Measurements from ENCODE around the gene GLRA2.
A peak's percentile ranks its signal among the peaks of the same experiment; 100 is the strongest.
"Not testable (repeated sequence)": the region's sequence is repeated elsewhere in the genome, so short reads cannot be mapped to it uniquely, and the experiment has no call there.

Gene GLRA2

DNA sequence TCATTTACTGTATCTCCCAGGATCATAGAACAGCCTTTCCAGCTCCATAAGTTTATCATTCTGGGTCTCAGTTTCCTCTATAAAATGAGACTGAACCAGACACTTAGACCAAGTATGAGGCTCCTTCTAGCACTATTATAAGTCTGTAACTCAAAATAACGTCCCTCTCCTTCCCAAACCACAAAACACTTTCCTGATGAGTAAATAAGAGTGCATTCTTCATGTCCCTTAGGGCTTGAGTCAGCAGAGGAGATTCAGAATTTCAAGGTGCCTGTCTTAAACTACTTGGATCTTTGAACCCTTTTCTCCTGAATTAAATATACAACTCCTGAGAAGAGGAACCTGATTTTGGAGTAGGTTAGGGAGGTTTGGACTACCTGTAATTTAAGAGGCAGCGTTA lies 62.6 kb downstream of the GLRA2 start:
- no peak for DNase-seq

DNA sequence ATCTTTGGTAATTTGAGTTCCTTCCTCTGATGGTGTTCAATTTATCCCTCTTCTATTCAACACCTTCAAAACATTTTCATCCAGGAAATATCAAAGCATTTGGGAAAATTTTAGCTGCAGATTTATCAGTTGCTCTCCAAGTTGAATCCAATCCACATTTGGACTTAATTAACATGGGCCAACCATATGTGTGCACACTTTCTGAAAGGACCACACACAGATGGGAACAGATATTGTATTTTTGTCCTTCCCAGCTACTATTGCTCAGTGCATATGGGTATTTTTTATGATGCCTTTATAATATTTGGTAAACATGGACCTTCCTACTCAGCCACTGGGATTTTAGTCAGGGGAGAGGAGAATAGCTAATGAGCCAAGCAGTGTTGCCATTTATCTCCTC lies 65.2 kb downstream of the GLRA2 start:
- no peak for DNase-seq

DNA sequence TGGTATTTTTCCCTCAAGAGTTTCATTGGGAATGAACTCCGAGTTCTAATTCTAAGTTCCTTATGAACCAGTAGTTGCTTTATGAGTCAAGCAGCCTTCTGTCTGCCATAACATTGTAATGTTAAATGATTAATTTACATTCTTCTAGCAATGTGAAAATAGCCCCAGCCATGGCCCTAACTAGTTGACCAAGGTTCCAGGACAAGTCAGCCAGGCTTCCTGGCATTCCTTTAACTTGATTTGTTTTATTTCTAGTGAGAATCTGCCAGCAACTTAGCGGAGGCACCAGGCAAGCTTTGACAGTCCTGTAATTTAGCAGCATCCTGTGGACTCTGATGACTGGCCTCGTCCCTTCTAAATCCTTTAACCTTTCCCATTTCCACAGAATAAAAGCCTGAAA lies 69.0 kb downstream of the GLRA2 start:
- DNase-seq = no peak

DNA sequence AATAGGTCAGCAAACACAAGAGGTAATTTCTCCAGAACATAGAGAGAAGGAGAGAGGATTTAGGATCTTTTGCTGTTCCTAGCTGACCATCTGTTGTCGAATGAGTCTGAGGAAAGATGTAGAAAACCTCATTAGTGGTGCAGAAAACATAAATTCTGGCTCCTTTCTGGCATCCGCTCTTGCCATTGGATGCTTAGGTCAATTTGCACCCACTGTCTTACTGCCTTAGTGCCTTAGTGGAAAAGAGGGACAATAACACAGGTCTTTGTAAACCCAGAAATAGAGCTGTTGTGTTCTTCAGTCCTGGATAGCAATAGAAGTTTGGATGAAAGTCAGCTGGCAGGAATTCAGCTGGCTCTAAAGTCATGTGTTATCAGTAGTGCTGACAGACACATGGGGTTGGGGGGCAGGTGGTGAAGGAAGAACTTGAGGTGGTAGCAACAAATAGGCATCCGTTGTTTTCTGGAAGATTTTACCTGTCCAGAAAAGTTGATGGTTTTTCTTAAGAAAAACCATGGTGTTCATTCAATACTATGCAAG lies 78.2 kb downstream of the GLRA2 start:
- no peak for DNase-seq

DNA sequence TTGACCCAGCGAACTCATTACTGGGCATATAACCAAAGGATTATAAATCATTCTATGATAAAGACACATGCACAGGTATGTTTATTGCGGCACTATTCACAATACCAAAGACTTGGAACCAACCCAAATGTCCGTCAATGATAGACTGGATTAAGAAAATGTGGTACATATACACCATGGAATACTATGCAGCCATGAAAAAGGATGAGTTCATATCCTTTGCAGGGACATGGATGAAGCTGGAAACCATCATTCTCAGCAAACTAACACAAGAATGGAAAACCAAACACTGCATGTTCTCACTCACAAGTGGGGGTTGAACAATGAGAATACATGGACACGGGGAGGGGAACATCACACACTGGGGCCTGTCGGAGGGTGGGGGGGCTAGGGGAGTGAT lies 83.1 kb downstream of the GLRA2 start:
- DNase-seq = not testable (repeated sequence)

DNA sequence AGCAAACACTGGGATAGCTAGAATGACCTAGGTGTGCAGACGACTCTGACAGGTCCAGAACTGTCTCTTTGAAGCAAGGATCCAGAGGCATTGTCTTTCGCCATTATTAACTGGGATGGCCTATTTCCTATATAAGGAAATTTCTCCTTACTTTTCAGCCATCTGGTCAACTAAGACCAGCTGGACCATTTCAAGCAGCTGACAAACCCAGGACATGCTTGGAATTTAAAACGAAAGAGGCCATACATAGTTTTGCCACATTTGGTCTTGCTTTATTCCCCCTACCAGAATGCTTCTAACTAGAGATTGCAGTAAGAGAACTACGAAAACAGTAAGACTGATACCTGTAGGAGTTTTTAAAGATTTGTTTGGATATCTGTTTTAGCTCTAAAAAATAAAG lies 87.0 kb downstream of the GLRA2 start:
- DNase-seq = peak; percentile 13

DNA sequence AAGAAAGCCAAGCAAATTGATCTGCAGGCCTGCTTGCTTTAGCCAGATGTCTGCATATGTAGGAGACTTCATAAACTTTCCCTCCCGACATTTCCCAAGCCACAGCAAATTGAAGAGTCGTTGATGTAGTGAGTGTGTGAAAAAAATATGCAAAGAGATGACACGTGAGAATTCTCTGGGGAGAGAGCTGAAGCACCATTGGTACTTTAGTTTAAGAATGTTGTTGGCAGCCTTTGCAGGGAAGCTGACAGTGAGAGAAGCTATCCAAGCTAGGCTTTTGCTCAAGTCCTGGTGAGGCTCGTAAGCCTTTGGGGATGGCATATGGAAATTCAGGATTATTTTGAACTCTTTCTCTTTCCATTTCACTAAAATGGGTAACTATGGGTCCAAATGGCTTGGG lies 87.5 kb downstream of the GLRA2 start:
- DNase-seq = peak; percentile 2

DNA sequence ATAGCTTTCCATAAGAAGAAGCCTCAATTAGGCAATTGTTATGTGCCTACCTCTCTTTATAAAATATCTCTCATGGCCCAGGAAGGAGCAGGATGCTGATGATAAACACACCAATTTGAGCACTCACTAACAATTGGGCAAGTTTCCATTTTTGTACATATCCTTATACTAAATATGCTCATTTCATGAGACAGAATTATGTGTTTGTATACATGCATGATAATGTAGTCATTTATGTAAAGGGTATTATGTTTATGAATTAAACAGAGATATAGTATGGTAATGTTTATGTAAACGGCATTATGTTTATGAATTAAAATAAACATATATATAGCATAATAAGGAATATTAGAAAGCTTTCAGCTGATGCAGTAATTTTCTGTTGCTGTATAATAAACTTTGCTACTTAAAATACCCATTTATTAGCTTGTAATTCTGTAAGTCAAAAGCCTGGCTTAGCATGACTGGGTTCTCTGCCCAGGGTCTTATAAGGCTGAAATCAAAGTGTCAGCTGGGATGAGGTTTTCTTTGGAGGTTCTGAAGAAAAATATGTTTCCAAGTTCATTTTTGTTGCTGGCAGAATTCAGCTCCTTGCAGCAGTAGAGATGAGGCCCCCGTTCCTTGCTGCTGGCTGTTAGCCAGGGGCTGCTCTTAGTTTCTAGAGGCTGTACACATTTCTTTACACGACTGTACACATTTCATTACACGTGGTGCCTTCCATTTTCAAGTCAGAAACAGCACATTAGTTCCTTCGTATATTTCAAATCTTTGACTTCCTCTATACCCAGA lies 89.0 kb downstream of the GLRA2 start:
- no peak for DNase-seq

DNA sequence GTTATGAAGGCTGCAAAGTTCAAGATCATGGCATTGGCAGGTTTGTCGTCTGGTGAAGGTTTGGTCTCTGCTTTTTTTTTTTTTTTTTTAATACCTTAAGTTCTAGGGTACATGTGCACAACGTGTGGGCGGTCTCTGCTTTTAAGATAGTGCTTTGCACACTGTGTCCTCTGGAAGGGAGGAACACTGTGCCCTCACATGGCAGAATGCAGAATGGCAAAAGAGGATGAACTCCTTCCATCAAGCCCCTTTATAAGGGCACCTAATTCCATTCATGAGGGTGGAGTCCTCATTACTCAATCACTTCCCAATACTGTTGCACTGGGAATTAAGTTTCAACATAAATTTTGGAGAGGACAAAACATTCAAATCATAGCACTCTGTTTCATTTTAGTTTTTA lies 101.4 kb downstream of the GLRA2 start:
- no peak for DNase-seq

DNA sequence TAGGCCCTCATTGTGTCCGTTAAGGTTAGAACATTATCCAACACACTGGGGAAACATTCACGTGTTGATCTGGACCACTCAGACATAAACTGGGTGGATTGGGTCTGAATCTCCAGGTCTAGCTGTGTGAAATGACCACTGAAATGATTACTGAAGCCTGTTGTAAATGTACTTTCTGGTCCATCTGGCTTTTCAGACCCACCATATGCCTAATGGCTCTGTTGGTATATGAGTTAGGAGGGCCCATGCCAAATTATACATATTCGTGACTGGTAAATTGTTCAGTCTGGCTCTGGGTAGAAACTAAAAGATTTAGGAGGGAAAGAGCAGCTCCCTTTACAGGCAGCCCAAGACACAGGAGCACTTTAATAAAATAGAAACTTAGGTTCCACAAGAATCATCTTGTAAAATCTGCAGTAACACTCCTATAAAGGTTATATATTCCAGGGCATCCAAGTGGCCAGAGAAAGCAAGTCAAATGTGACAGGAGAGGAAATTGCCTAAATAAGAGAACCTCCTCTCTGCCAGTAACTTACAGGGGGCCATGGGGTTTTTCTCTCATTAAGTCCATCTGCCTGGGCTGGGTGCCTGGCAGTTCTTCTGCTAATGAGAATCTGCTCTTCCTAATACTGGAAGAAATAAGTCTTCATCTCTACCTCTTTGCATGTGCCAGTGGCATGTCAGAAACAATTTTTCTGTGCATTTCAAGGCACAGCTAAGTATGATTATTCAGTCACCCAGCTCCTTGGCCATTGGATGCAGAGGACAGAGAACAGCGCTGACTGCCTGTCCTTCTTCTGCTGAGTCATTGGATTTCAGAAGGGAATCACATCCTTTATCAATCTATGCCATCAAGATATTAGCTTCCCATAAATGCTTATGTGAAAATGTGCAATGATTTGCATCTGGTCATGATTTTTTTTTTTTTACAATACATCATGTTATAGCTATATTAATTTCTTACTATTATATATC lies 112.6 kb downstream of the GLRA2 start:
- no peak for DNase-seq

DNA sequence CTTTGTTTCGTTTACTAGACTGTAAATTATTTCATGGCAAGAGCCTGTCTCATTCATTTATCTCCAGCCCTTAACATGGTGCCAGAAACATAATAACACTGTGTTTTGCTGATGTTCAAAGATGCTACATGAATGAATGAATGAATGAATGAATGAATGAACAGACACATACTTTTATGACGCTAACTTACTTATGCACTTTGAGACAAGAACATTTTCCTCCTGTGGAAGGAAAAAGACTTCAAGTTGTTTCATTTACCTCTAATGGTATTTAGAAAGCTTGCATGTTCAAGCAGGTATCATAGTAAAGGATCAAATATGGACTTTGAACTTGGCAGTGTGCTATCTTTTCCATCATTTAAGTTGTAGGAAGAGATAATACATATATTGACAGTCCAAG lies 131.6 kb downstream of the GLRA2 start:
- DNase-seq = no peak

DNA sequence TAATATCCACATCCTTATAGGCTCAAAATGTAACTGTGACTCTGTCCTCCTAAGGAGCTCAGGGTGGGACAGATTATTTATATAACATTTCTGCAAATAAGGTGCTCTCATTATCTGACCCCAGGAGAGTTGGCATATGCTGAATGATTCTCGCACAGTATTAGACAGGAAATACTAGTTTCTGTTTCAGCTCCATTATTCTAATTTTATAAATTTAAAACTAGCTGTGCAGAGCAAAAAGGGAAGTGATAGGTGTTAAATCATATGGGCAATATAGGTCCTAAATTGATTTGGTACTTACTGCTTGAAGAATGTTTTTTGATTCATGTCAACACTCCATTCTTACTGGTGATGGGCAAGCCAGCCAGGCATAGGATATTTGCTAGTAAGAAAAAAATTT lies 141.5 kb downstream of the GLRA2 start:
- DNase-seq = no peak

DNA sequence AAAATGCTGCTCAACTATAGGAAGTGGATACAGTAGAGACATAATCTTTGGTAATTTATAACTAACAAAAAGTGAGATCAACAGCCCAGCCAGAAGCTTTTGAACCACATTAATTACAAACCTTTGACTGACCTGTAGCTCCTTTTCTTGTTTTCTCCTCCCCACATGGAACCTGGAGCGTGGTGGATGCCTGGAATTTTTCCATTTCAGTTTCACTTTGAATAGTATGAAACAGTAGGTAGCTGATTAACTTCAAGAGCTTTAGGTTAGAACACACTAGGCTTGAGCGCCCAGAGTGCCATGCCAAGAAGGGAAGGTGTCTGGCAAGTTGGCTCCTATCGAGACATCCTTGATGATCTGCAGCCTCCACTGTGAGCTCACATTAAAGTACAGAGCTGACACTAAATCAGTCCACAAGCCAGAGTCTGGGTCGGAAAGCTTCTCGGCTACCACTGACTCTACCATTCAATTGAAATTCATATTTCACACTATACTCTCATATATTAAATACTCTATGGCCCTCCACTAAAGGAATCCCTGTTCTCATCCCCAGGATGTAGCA lies 143.4 kb downstream of the GLRA2 start:
- DNase-seq = no peak

DNA sequence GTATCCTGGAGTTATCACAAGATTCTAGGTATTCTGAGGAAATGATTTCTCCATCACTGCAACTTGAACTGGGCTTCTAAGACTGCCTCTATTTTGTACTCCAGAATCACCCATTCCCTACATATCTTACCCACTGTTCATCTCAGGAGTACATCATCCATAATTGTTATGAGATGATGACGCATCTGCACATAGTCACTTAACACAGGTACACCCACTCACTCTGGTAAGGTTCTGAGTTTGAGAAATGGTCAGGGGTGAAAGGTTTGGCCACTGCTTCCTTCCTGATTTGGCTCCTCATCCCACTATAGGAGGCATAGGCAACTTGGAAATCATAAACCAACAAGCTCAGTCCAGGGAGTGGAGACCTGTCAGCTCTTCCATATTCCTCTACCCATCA lies 143.9 kb downstream of the GLRA2 start:
- DNase-seq = no peak

DNA sequence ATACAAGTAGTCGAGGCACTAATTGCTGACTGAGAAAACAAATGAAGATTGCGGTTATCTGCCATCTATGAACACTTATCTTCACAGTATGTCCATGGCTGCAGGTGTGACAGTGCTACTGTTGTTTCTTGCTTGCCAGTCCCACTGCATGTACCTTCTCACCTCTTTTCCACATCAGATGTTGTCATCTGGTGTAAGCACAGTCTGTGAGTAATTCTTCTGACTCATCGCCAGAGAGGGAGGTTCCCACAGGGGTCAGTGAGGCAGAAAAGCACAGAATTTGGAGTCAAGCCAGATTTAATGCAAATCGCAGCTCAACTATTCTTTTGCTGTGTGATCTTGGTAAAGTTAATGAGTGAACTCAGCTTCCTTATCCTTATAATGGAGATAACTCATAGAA lies 144.4 kb downstream of the GLRA2 start:
- DNase-seq = peak; percentile 5

DNA sequence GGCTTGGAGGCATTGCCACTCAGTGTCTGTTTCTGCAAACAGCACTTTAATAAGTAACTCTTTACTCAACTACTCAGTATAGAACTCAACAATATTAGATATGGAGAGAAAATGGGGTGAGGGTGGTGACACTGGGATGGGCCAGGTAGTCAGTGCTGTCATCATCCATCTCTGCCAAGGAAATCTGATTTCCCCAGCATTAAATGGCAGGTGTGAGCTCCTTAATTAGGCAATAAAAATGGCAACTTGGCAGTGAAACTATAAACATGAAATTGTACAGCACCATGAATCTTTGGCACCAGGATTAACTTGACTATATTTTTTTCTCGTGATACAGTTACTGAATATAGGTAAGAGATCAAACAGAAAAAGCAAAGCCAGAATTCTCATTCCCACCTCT lies 146.2 kb downstream of the GLRA2 start:
- DNase-seq = no peak

DNA sequence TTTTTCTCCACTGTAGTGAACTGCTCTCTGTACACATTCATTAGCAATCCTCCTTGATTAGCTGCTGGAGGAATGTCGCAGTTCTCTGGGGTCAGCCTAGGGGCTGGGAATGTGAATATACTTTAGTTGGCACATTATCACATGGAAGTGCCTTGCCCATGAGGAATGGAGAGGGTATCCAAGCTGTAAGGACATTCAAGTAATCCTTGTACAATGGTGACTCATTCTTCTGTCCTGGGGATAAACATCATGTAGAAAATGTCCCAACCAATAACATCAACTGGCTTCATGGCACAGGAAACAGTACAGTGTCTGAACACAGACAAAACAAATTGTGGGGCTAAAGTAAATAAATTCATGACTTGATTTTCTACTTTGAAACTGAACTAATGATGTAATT lies 147.1 kb downstream of the GLRA2 start:
- DNase-seq = no peak

DNA sequence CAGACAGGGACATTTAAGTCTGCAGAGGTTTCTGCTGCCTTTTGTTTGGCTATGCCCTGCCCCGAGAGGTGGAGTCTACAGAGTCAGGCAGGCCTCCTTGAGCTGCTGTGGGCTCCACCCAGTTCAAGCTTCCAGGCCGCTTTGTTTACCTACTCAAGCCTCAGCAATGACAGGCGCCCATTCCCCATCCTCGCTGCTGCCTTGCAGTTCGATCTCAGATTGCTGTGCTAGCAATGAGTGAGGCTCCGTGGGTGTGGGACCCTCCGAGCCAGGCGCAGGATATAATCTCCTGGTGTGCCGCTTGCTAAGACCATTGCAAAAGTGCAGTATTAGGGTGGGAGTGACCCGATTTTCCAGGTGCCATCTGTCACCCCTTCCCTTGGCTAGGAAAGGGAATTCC lies 159.0 kb downstream of the GLRA2 start:
- DNase-seq = not testable (repeated sequence)

DNA sequence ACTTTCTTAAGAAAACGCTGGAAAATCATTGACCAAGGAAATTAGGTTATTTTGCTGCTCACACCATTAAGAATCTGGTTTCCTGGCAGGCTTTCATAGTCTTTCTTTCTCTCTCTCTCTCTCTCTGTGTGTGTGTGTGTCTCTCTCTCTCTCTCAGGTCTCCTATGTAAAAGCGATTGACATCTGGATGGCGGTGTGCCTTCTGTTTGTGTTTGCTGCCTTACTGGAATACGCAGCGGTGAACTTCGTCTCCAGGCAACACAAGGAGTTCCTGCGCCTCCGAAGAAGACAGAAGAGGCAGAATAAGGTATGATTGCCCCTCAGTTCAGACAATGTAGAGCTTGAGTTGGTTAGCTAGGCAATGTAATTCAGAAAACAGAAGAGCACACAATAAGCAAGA lies 161.2 kb downstream of the GLRA2 start:
- DNase-seq = no peak

DNA sequence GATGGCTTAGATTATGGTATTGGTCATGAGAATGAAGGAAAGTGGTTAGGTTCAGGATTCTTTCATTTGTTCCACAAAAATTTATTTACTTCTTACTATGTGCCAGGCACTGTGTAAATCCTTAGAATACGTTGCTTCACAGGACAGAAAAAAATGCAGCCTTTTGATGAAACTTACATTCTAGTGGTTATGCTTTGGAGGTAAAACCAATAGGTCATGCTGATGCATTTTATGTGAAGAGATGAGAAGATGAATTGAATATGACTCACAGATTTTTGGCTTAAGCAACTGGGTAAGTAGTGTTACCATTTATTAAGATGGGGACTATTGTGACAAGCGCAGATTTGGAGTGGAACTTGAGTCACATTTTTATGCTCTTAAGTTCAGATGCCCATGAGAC lies 165.3 kb downstream of the GLRA2 start:
- DNase-seq = no peak

DNA sequence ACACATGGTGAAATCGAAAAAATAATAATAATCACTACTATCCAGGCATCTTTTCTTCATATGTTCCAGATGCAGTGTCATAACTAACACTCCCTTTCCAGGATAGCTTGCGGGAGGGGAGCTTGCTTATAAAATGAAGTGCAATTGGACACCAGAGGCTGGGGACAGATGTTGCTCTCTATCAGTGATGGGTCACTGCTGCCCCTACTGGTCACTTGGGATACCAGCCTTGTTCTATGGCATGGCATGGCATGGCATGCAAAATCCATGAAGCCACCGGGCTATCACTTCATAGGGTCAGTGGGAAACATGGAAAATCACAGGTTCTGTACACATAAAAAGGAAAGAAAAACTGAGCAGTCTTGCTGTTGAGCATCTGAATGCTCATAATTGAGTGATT lies 168.1 kb downstream of the GLRA2 start:
- DNase-seq = no peak

DNA sequence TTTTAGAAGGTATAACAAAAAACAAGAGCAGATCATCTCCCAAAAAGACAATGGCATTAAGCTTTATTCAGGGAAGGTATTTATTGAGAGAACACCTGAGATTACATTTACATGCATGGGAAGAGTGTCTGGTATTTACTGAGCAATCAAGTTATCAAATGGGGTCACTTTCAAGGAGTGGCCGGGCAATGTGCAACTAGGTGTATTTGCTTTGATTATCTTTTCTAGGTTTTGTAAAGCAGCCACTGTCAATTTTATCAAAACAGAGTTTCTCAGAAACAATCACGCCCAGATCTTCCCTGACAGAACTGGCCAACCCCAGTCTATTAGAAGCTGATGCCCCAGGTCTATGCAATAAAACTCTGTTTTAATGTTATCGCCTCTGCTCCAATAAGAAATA lies 169.5 kb downstream of the GLRA2 start:
- DNase-seq = no peak

DNA sequence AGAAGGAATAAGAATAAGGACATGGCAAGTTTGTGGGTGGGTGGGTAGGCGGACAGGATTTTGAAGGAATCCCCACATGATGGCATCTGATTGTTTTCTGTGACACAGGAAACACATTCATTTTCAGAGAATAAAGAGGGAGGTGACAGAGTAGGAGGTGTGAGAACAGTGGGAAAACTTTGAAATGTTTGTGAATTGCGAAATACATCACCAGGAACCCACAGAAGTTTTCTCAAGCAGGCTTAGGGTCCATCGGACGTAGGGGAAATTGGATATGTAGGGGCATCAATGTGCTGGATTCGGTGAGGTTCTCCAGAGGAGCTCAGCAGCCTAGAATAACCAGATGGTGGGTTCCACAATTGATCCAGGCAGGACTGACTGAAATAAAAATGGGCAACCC lies 171.6 kb downstream of the GLRA2 start:
- DNase-seq = no peak
